ENCODE measurements around the gene NOX5.

- TF ChIP-seq CTCF (IDR thresholded peaks at IDR 0.05; ENCODE audit: insufficient read depth, low read depth, low read length): no peak
- TF ChIP-seq EZH2 (IDR thresholded peaks at IDR 0.05; ENCODE audit: insufficient read depth, low read length): no peak
Observed at GRCh38 chr15:69080295-69081248, 66.1 kb downstream of the NOX5 start.
